ENCODE data around the gene SEPTIN7. TPM values are rescaled to one million over a fixed set of nuclear protein-coding genes. Genes with fewer than 3 reads are reported as not detected.

The SEPTIN7 gene
- total RNA-seq, 1 donor from 2014 or later, result 151 TPM

DNA sequence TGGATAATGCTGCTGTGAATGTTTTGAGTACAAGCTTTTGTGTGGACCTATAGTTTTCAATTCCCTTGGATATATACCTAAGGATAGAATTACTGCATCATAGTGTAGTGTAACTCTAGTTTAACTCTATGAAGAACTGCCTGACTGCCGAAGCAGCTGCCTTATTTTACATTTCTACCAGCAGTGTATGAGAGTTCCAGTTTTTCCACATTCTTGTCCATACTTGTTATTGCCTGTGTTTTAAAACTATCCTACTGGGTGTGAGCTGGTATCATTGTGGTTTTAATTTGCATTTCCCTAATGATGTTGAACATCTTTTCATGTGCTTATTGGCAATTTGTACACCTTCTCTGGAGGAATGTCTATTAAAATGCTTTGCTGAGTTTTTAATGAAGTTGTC, 15.7 kb downstream of the SEPTIN7 start:
- H3K27ac ChIP-seq, result no peak overlapping the region

GRCh38 chr7:35817181-35817580, 16.3 kb downstream of the SEPTIN7 start:
- intact Hi-C loops (cut with DNase I), result no loop called here

More for the DNA sequence above, 15.7 kb downstream of the SEPTIN7 start:
- no peak for DNase-seq (ENCODE audit: extremely low spot score in 2 of 2)
- TF ChIP-seq POLR2A (IDR thresholded peaks at IDR 0.05) (no peak), CTCF (IDR thresholded peaks at IDR 0.05) (no peak), POLR2AphosphoS5 (IDR thresholded peaks at IDR 0.05; ENCODE audit: insufficient read depth in 1 of 2, low read depth in 1 of 2) (no peak)
- intact Hi-C loops (cut with DNase I), result no loop called here
- Histone ChIP-seq H3K4me3 (no peak overlapping the region), H3K4me1 (peaks cover 49% of the 10 kb centered on the region), H3K36me3 (no peaks in the 10 kb centered on the region), H3K9me3 (no peaks in the 10 kb centered on the region), H3K27me3 (no peaks in the 10 kb centered on the region)

GRCh38 chr7:35817930-35818329, 17.1 kb downstream of the SEPTIN7 start:
- no peak for DNase-seq (ENCODE audit: extremely low spot score in 2 of 2)
- intact Hi-C loops (cut with DNase I), result no loop called here

More at GRCh38 chr7:35817181-35817580, 16.3 kb downstream of the SEPTIN7 start:
- H3K27ac ChIP-seq, result no peak overlapping the region
- H3K27me3 ChIP-seq, result no peaks in the 10 kb centered on the region
- DNase-seq (ENCODE audit: extremely low spot score in 2 of 2), result no peak
- no peaks in the 10 kb centered on the region for H3K9me3 ChIP-seq
- H3K4me3 ChIP-seq, result no peak overlapping the region
- H3K36me3 ChIP-seq, result no peaks in the 10 kb centered on the region
- no peak for TF ChIP-seq POLR2A (IDR thresholded peaks at IDR 0.05)
- TF ChIP-seq POLR2AphosphoS5 (IDR thresholded peaks at IDR 0.05; ENCODE audit: insufficient read depth in 1 of 2, low read depth in 1 of 2), result no peak
- TF ChIP-seq CTCF (IDR thresholded peaks at IDR 0.05), result no peak
- H3K4me1 ChIP-seq, result peaks cover 42% of the 10 kb centered on the region

GRCh38 chr7:35818513-35818912, 17.7 kb downstream of the SEPTIN7 start:
- Histone ChIP-seq H3K27ac (no peak overlapping the region), H3K27me3 (no peaks in the 10 kb centered on the region), H3K9me3 (no peaks in the 10 kb centered on the region), H3K4me3 (no peak overlapping the region), H3K36me3 (no peaks in the 10 kb centered on the region), H3K4me1 (peaks cover 30% of the 10 kb centered on the region)
- intact Hi-C loops (cut with DNase I), result no loop called here
- no peak for DNase-seq (ENCODE audit: extremely low spot score in 2 of 2)
- no peak for TF ChIP-seq CTCF (IDR thresholded peaks at IDR 0.05)
- no peak for TF ChIP-seq POLR2AphosphoS5 (IDR thresholded peaks at IDR 0.05; ENCODE audit: insufficient read depth in 1 of 2, low read depth in 1 of 2)
- TF ChIP-seq POLR2A (IDR thresholded peaks at IDR 0.05), result no peak

More at GRCh38 chr7:35817930-35818329, 17.1 kb downstream of the SEPTIN7 start:
- Histone ChIP-seq H3K4me3 (no peak overlapping the region), H3K36me3 (no peaks in the 10 kb centered on the region), H3K4me1 (peaks cover 36% of the 10 kb centered on the region), H3K27me3 (no peaks in the 10 kb centered on the region), H3K9me3 (no peaks in the 10 kb centered on the region), H3K27ac (no peak overlapping the region)
- TF ChIP-seq CTCF (IDR thresholded peaks at IDR 0.05) (no peak), POLR2A (IDR thresholded peaks at IDR 0.05) (no peak), POLR2AphosphoS5 (IDR thresholded peaks at IDR 0.05; ENCODE audit: insufficient read depth in 1 of 2, low read depth in 1 of 2) (no peak)

- Histone ChIP-seq H3K4me3 (no peak overlapping the region), H3K27me3 (no peaks in the 10 kb centered on the region), H3K27ac (no peak overlapping the region), H3K9me3 (no peaks in the 10 kb centered on the region), H3K36me3 (no peaks in the 10 kb centered on the region), H3K4me1 (peaks cover 32% of the 10 kb centered on the region)
- no peak for DNase-seq (ENCODE audit: extremely low spot score in 2 of 2)
- intact Hi-C loops (cut with DNase I), result no loop called here
- TF ChIP-seq CTCF (IDR thresholded peaks at IDR 0.05), result no peak
- no peak for TF ChIP-seq POLR2A (IDR thresholded peaks at IDR 0.05)
- TF ChIP-seq POLR2AphosphoS5 (IDR thresholded peaks at IDR 0.05; ENCODE audit: insufficient read depth in 1 of 2, low read depth in 1 of 2), result no peak
Observed at GRCh38 chr7:35819310-35819709, 18.5 kb downstream of the SEPTIN7 start.

All from vagina (tissue), 2 donors.